Lower leg skin (tissue), 4 donors: Measurements from ENCODE around the gene PDK2. TPM values are rescaled to one million over a fixed set of nuclear protein-coding genes. Genes with fewer than 3 reads are reported as not detected.

Experiments
- DNase-seq, 2 donors: peaks; one replicate each; pipeline ENCODE4 v3.0.0-alpha.2; 2019; ENCODE audit warnings: low spot score in 2 of 2
- H3K4me3 ChIP-seq: fragments of 200-600 bp; sonication (generic); 2 replicates; pipeline ENCODE4 v1.5.1; 2017; ENCODE audit warnings: mild to moderate bottlenecking, low read depth; ENCODE audit not compliant: poor library complexity, severe bottlenecking
- CTCF ChIP-seq, 3 donors: fragments of 450-650 bp; IDR thresholded peaks; one replicate each; pipeline ENCODE4 v1.5.1; 2016; ENCODE audit warnings: antibody characterized with exemption in 3 of 3, mild to moderate bottlenecking in 3 of 3, moderate library complexity in 2 of 3
- POLR2A ChIP-seq, 2 donors: fragments of 450-650 bp; IDR thresholded peaks; one replicate each; pipeline ENCODE4 v1.6.1; 2016 to 2017; ENCODE audit warnings: antibody characterized with exemption in 2 of 2, mild to moderate bottlenecking in 1 of 2, moderate library complexity in 1 of 2
- WGBS, 2 donors: methylation state at CpG; one replicate each; pipeline ENCODE4 v1.1.5; 2018; 5-methylcytosine and 5-hydroxymethylcytosine counted together
- intact Hi-C: fragments of 100-400 bp; cut with DNase I; formaldehyde crosslinking; loops from one replicate; pipeline ENCODE4 v1.15.0; 2023; ENCODE audit warnings: low total_unique reads
- total RNA-seq, 4 donors: library from RNA; depleted of rRNA; stranded (reverse); fragments of >200 nt; gene quantifications; one replicate each; pipeline ENCODE4 v1.1.0, GENCODE V29; 2016

The PDK2 gene
- total RNA-seq, 4 donors from 2014 or later = 35.6 to 86.6 (median 57.0) TPM

- intact Hi-C loops = no loop called here
- WGBS, 2 donors = 72 to 77% methylated on average over 22 of the region's 23 CpGs
- no peak overlapping the region for H3K4me3 ChIP-seq
- DNase-seq = no peak
- TF ChIP-seq POLR2A (IDR thresholded peaks at IDR 0.05) = no peak
- no peak for TF ChIP-seq CTCF (IDR thresholded peaks at IDR 0.05)
Measured at GRCh38 chr17:50118076-50118827, 23.1 kb downstream of the PDK2 start.

- H3K4me3 ChIP-seq = no peak overlapping the region
- no peak for DNase-seq
- TF ChIP-seq CTCF (IDR thresholded peaks at IDR 0.05) (no peak), POLR2A (IDR thresholded peaks at IDR 0.05) (no peak)
- WGBS, 2 donors = 92% methylated on average over 4 of the region's 4 CpGs
- intact Hi-C loops = no loop called here
Measured at GRCh38 chr17:50118828-50119218, 23.7 kb downstream of the PDK2 start.

- 86 to 90% methylated on average over 7 of the region's 7 CpGs for WGBS, 2 donors
- TF ChIP-seq CTCF (IDR thresholded peaks at IDR 0.05) (no peak), POLR2A (IDR thresholded peaks at IDR 0.05) (no peak)
- no peak overlapping the region for H3K4me3 ChIP-seq
- intact Hi-C loops = no loop called here
- DNase-seq = no peak
Measured at GRCh38 chr17:50120475-50121253, 25.5 kb downstream of the PDK2 start.

GRCh38 chr17:50122945-50123344 is 27.8 kb downstream of the PDK2 start:
- 93 to 94% methylated on average over 3 of the region's 3 CpGs for WGBS, 2 donors
- TF ChIP-seq CTCF (IDR thresholded peaks at IDR 0.05) (no peak), POLR2A (IDR thresholded peaks at IDR 0.05) (no peak)
- H3K4me3 ChIP-seq = no peak overlapping the region
- intact Hi-C loops = no loop called here
- DNase-seq = no peak

- DNase-seq = no peak
- WGBS, 2 donors = 55% methylated on average over 12 of the region's 12 CpGs
- no peak overlapping the region for H3K4me3 ChIP-seq
- TF ChIP-seq CTCF (IDR thresholded peaks at IDR 0.05) (no peak), POLR2A (IDR thresholded peaks at IDR 0.05) (no peak)
- intact Hi-C loops = no loop called here
Measured at GRCh38 chr17:50123649-50124349, 28.6 kb downstream of the PDK2 start.
